GM12891 (cell line): Measurements from ENCODE around the gene CLEC4G.

Source experiments
- DNase-seq: peaks from one replicate; pipeline ENCODE4 v3.0.0; 2011; ENCODE audit warnings: low spot score; ENCODE audit not compliant: insufficient read length
- FAIRE-seq: peaks from 2 replicates; lab custom pipeline; 2011; peaks lifted over from hg19 to GRCh38; lab: Jason Lieb, UNC
- PAX5 ChIP-seq: IDR thresholded peaks from 2 replicates; pipeline ENCODE4 v1.6.1; 2011; ENCODE audit warnings: low read length, moderate library complexity, mild to moderate bottlenecking; ENCODE audit not compliant: insufficient read depth, severe bottlenecking
- POLR2A ChIP-seq: IDR thresholded peaks from 2 replicates; pipeline ENCODE4 v1.6.1; 2011; ENCODE audit warnings: low read depth, low read length, control low read depth
- POLR2AphosphoS5 ChIP-seq: IDR thresholded peaks from 2 replicates; pipeline ENCODE4 v1.6.1; 2011; ENCODE audit warnings: low read depth, low read length, control low read depth
- POU2F2 ChIP-seq: IDR thresholded peaks from 2 replicates; pipeline ENCODE4 v1.6.1; 2011; ENCODE audit warnings: low read depth, mild to moderate bottlenecking, control low read depth, low read length, moderate library complexity
- SPI1 ChIP-seq: IDR thresholded peaks from 2 replicates; pipeline ENCODE4 v1.6.1; 2011; ENCODE audit warnings: low read depth, low read length, control low read depth
- TAF1 ChIP-seq: IDR thresholded peaks from 2 replicates; pipeline ENCODE4 v1.6.1; 2011; ENCODE audit warnings: low read depth, low read length, control low read depth

The CLEC4G gene

DNA sequence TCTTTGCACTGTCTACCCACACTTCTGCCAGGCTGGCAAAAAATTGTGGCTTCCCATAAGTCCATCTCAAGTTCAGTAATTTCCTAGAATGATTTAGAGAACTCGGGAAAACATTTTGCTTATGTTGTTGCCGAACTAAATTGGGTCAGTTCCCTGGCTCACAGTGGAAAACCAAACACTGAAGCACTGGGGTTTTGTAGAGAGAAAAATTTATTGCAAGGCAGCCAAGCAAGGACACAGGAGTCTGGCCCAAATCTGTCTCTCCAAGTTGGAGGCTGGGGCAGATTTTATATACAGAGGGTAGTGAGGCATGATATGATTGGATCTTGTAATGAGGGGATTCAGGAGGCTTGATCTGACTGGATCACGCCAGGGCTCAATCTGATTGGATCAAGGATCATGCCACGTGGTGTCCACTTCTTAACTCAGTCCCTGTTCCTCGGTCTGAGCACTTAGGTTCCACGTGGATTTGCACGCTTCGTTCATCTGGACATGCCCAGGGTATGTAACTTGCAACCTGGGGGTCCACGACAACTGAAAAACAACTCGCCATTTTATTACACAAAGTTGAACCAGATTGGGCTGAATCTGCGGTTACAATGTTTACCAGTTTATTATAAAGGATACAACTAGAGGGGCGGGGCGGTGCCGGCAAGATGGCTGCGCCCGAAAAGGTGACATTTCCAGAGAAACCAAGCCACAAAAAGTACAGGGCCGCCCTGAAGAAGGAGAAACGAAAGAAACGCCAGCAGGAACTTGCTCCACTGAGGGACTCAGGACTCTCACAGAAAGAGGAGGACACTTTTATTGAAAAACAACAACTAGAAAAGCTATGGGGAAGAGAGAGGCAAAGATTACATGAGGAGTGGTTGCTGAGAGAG is 8.1 kb upstream of the CLEC4G start:
- DNase-seq: no peak
- TF ChIP-seq POLR2A: no peak
- no peak for TF ChIP-seq POLR2AphosphoS5
- no peak for TF ChIP-seq TAF1
- no peak for TF ChIP-seq PAX5
- TF ChIP-seq POU2F2: no peak
- no peak for TF ChIP-seq SPI1
- no peak for FAIRE-seq

DNA sequence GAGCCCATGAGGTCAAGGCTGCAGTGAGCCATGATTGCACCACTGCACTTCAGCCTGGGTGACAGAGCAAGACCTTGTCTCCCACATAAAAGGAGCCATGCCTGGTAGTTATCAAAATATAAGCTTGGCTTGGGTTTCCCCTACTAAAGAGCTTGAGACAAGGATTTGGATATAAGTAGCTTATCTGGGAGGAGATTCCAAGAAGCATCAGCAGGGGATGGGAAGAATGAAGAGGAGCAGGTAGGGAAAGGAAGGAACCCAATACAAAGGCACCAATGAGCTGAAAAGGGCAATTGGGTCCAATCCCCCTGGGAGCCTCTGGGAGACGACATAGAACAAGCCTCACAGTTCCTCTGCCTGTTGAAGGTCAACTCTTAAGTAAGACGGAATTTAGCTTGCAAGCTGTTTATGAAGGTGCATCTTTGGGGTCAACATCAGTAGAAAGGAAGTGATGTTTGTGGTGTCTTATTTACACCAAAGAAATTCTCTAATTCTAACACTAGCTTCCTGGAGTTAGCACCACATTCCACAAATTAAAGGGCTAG is 7.4 kb upstream of the CLEC4G start:
- no peak for TF ChIP-seq POLR2A
- no peak for TF ChIP-seq POU2F2
- TF ChIP-seq SPI1: no peak
- TF ChIP-seq TAF1: no peak
- no peak for TF ChIP-seq POLR2AphosphoS5
- TF ChIP-seq PAX5: no peak
- no peak for FAIRE-seq
- DNase-seq: no peak

DNA sequence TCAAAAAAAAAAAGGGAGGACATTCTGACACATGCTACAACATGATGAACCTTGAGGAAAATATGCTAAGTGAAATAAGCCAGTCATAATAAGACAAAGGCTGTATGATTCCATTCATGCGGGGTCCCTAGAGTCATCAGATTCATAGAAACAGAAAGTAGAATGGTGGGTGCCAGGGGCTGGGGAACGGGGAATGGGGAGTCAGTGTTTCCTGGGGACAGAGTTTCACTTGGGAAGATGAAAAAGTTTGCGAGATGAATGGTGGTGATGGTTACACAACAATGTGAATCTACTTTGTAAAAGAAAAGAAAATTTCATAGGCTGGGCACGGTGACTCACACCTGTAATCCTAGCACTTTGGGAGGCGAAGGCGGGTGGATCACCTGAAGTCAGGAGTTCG is 6.1 kb upstream of the CLEC4G start:
- FAIRE-seq (no peak), DNase-seq (no peak)
- no peak for TF ChIP-seq PAX5
- no peak for TF ChIP-seq POLR2A
- no peak for TF ChIP-seq POU2F2
- no peak for TF ChIP-seq POLR2AphosphoS5
- no peak for TF ChIP-seq TAF1
- no peak for TF ChIP-seq SPI1

DNA sequence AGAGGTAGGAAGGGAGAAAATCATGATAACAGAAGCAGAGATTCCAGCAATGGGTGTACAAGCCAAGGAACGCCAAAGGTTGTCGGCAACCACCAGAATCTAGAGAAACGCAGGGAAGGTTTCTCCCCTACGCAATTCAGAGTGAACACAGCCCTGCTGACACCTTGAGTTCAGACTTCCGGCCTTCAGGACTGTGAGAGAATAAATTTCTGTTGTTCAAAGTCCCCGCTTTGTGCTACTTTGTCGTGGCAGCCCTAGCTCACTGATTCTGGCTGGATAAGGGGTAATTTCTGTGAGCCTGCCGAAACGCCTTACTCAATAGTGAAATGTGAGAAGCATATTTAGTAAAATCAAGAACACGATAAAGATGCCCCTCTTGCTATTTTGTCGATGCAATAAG is 5.3 kb upstream of the CLEC4G start:
- no peak for TF ChIP-seq TAF1
- no peak for TF ChIP-seq POU2F2
- TF ChIP-seq POLR2AphosphoS5: no peak
- TF ChIP-seq POLR2A: no peak
- no peak for TF ChIP-seq SPI1
- no peak for TF ChIP-seq PAX5
- FAIRE-seq (no peak), DNase-seq (no peak)

DNA sequence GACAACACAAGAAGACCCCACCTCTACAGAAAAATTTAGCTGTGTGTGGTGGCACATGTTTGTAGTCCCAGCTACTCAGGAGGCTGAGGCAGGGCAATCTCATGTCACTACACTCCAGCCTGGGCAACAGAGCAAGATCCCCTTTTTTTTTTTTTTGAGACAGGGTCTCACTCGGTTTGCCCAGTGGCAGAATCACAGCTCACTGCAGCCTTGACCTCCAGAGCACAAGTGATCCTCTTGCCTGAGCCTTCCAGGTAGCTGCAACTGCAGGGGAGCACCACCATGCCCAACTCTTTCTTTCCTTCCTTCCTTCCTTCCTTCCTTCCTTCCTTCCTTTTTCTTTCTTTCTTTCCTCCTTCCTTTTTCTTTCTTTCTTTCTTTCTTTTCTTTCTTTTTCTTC is 4.2 kb upstream of the CLEC4G start:
- FAIRE-seq (peak; percentile 9), DNase-seq (no peak)
- TF ChIP-seq SPI1 (no peak), TAF1 (no peak), POLR2AphosphoS5 (no peak), PAX5 (no peak), POLR2A (no peak), POU2F2 (no peak)

DNA sequence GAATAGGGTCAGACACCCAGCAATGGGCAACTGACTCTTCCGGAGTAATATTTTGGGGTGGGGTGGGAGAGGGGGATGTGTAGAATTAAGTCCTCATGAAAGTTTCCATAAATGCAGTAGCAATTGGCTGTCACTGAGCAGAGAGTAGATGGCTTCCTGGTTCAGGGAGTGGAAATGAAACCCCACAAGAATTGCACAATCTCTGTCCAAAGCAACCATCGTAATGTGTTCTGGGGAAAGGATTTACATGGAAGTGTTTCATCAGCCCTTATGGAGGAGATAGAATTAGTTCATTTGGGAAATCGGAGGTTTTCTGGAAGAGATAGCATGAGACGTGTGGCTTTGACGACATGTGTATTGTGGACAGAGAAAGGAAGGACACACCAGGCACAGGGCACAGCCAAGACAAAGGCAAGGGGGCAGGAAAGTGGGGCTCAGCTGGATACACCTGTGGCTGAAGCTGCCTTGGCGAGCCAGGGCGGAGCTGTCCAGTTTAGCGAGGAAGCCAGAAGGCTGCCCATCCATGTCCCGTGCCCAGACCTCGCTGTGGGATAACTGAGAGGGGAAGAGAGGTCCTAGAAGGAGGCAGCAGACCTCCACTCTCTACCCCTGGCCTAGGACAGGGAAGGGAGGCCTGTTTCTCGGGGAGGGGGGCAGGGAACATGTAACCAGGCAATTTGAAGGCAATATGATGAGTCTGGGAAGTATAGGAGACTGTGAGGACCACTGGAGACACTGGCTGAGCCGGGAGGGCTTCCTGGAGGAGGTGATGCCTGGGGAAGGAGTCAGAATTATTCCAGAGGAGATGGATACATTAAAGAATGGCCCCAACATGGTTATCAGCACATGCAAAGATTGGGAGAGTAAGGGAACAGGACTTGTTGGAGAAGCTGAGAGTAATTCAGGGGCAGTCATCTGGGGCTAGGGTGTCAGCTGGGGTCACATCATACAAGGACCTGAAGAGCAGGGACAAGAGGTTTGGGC is 2.6 kb upstream of the CLEC4G start:
- TF ChIP-seq POU2F2: no peak
- peak; percentile 16; the same call in 1 of the 2 replicates for TF ChIP-seq SPI1
- no peak for TF ChIP-seq PAX5
- FAIRE-seq (peak; percentile 28), DNase-seq (no peak)

DNA sequence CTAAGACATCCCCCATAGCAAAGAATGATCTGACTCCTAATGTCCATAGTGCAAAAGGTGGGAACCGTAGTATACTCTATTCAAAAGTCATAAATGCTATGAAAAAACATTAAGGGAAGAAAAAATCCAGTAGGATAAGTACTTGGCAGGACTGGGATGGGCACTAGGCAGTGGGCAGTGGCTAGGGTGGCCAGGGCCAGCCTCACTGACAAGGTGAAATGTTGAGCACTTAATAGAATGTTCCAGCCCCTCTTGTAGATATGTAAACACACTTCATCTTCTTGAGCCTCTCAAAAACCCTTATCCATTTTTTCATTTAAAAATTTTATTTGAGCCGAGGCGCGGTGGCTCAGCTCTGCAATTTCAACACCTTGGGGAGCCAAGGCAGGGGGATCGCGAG is 1.5 kb upstream of the CLEC4G start:
- TF ChIP-seq SPI1 (no peak), POU2F2 (no peak), POLR2AphosphoS5 (no peak), TAF1 (no peak), PAX5 (no peak), POLR2A (no peak)
- no peak for DNase-seq
- FAIRE-seq: no peak

DNA sequence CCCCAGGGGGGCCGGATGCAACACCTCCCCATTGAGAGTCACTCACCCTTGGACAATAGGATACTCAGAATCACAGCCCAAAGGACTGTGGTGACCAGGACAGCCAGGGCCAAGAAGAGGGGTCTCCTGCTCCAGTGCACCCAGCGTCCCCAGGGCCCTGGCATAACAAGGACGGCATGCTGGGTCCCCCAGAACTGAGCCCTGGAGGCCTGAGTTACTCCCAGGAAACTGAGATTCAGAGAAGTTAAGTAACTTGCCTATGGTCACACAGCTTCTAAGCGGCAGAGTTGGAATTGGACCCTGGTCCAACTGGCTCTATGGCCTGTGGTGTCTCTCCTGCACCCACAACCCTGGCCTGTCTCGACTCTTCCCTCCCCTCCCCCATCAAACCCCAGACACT is 295 bp downstream of the CLEC4G start:
- no peak for FAIRE-seq

DNA sequence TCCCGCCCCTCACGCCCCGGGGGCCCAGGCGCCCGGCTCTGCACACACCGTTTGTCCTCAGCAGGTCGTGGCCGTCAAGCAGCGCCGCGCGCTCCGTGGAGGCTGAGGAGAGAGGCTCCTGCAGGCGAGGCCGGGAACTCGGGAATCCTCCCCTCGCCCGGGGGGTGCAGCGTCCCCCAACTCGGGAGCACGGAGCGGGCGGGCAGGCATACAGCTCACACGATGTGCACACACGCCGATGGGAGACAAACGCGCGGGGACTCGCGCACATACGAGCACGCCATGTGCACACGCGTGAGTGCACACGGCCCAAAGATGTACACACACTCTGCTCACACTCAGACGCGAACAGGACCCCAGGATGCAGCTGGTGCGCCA is 703 bp downstream of the CLEC4G start:
- FAIRE-seq (no peak), DNase-seq (no peak)
- TF ChIP-seq POU2F2 (no peak), PAX5 (no peak)

More for the DNA sequence above, 295 bp downstream of the CLEC4G start:
- TF ChIP-seq TAF1: no peak
- TF ChIP-seq POU2F2: no peak
- no peak for TF ChIP-seq POLR2AphosphoS5
- TF ChIP-seq PAX5: no peak
- TF ChIP-seq POLR2A: no peak
- TF ChIP-seq SPI1: no peak
- DNase-seq: no peak
